Measurements from ENCODE around the gene BTBD9. TPM values are rescaled to one million over a fixed set of nuclear protein-coding genes. Genes with fewer than 3 reads are reported as not detected.

BTBD9 gene
- total RNA-seq, 2 donors from 2014 or later, result 30.1 to 45.8 TPM

DNA sequence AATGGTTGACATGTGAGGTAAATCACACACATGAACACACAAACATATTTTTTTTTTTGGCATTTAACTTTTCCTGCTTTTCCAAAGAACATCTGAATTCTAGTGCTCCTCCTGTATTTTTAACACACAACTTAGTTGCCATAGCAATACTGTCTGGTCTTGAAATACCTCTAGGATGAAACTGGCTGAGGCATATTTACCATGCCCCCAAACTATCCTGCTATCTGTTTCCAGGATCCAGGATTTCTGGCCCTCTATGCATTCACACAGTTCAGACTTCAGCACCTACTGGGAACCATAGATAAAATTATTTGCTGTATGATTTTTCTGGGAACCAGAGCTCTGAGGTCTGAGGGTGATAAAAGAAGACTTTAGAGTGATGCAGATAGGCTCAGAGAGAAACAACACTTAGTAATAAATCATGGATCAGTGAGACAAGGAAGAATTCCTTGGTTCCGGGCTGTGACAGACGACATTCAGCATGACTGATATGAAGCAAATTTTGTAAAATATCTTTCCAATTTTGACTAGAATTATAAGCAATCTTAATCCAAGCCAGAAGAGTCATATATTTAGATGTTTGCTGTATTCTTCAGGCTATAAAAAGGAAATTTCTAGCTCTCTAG lies 359.7 kb downstream of the BTBD9 start:
- DNase-seq (ENCODE audit: low spot score), result no peak
- Histone ChIP-seq H3K4me3 (no peak overlapping the region), H3K36me3 (no peaks in the 10 kb centered on the region), H3K4me1 (ENCODE audit: control insufficient read depth in 1 of 2, low read depth in 2 of 2) (no peaks in the 10 kb centered on the region), H3K9me3 (no peaks in the 10 kb centered on the region), H3K27me3 (replicated peaks; ENCODE audit: insufficient read depth) (no peaks in the 10 kb centered on the region), H3K27ac (no peak overlapping the region)
- TF ChIP-seq, protein P1, sequence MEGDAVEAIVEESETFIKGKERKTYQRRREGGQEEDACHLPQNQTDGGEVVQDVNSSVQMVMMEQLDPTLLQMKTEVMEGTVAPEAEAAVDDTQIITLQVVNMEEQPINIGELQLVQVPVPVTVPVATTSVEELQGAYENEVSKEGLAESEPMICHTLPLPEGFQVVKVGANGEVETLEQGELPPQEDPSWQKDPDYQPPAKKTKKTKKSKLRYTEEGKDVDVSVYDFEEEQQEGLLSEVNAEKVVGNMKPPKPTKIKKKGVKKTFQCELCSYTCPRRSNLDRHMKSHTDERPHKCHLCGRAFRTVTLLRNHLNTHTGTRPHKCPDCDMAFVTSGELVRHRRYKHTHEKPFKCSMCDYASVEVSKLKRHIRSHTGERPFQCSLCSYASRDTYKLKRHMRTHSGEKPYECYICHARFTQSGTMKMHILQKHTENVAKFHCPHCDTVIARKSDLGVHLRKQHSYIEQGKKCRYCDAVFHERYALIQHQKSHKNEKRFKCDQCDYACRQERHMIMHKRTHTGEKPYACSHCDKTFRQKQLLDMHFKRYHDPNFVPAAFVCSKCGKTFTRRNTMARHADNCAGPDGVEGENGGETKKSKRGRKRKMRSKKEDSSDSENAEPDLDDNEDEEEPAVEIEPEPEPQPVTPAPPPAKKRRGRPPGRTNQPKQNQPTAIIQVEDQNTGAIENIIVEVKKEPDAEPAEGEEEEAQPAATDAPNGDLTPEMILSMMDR (IDR thresholded peaks at IDR 0.05), result no peak
- no peak for ATAC-seq (ENCODE audit: insufficient number of reproducible peaks, low FRiP score, low read depth)

DNA sequence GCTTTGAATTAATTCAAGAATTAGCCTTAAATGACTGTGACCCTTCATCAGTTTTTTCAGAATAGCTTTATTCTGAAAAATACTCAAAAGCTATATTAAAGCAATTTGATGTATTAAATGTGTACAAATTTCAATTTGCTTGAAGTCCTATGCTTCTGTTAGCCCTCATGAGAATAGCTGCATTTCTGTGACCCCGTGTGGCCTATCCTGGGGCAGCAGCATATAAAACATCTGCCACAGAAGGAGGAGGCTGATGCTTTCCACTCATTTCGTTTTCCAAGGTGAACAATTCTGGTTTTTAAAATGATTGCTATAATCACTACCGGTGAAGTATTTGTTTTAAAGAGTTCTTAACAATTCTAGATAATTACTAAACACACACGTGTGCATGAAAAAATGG lies 360.3 kb downstream of the BTBD9 start:
- DNase-seq (ENCODE audit: low spot score), result no peak
- Histone ChIP-seq H3K36me3 (no peaks in the 10 kb centered on the region), H3K27me3 (replicated peaks; ENCODE audit: insufficient read depth) (no peaks in the 10 kb centered on the region), H3K9me3 (no peaks in the 10 kb centered on the region), H3K27ac (no peak overlapping the region), H3K4me1 (ENCODE audit: control insufficient read depth in 1 of 2, low read depth in 2 of 2) (no peaks in the 10 kb centered on the region), H3K4me3 (no peak overlapping the region)
- ATAC-seq (ENCODE audit: insufficient number of reproducible peaks, low FRiP score, low read depth), result no peak
- TF ChIP-seq, protein P1 (IDR thresholded peaks at IDR 0.05), result no peak

DNA sequence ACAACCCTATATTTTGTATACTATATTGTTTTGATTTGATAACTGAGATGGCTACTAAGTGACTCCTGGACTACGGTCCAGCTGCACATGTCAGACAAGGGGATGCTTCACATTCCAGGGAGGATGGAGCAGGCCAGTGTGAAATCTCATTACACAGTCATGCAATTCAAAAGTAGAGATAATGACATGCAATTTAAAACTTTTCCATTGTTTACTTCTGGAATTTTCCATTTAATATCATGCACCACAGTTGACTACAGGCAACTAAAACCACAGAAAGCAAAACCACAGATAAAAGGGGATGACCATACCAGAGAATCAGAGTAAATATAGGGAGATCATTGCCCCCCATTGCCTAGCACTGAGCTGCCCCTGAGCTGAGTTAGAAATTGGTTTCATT lies 366.4 kb downstream of the BTBD9 start:
- no peak overlapping the region for H3K4me3 ChIP-seq
- no peaks in the 10 kb centered on the region for H3K36me3 ChIP-seq
- H3K27ac ChIP-seq, result no peak overlapping the region
- no peaks in the 10 kb centered on the region for H3K9me3 ChIP-seq
- ATAC-seq (ENCODE audit: insufficient number of reproducible peaks, low FRiP score, low read depth), result no peak
- TF ChIP-seq, protein P1 (IDR thresholded peaks at IDR 0.05), result no peak
- H3K4me1 ChIP-seq (ENCODE audit: control insufficient read depth in 1 of 2, low read depth in 2 of 2), result peaks cover 3 to 23% of the 10 kb centered on the region in 2 donors
- DNase-seq (ENCODE audit: low spot score), result no peak
- no peaks in the 10 kb centered on the region for H3K27me3 ChIP-seq (replicated peaks; ENCODE audit: insufficient read depth)

DNA sequence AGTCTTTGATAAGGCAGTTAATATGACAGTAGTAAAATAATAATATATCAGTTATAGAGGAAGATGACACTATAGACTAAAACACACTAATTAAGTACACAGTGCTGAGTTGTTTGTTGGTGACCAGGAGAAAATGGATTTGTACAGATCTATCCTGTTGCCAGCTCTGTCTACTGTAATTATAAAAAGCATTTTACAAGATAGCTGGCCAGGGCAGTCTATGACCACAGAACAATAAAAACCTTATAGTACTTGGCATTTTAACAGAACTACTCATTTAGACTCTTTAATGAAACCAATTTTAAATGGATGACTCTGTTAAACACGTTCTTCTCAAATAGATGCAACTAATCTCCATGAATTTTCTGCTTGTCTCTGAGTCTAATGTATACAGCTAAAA lies 367.5 kb downstream of the BTBD9 start:
- no peak for ATAC-seq (ENCODE audit: insufficient number of reproducible peaks, low FRiP score, low read depth)
- H3K27me3 ChIP-seq (replicated peaks; ENCODE audit: insufficient read depth), result no peaks in the 10 kb centered on the region
- DNase-seq (ENCODE audit: low spot score), result no peak
- TF ChIP-seq, protein P1 (IDR thresholded peaks at IDR 0.05), result no peak
- H3K4me1 ChIP-seq (ENCODE audit: control insufficient read depth in 1 of 2, low read depth in 2 of 2), result peaks cover 3 to 23% of the 10 kb centered on the region in 2 donors
- no peak overlapping the region for H3K27ac ChIP-seq
- H3K4me3 ChIP-seq, result no peak overlapping the region
- H3K9me3 ChIP-seq, result no peaks in the 10 kb centered on the region
- no peaks in the 10 kb centered on the region for H3K36me3 ChIP-seq

DNA sequence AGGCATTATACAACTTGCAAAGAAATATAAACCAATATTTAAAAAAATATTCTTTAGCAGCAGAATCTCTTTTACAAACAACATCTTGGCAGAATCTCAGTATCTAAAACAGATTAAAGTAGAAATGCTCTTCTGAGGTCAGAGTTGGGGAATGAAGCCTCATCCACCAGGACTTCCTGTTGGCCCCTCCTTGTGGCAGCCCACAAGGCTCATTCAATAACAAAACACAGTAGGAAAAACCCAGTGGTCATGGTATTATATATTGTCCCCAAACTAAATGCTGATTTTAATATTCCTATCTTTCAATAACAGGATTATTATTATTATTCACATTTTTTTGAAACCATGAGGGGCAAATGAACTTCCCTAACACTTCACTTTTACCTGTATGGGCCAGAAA lies 368.6 kb downstream of the BTBD9 start:
- no peak overlapping the region for H3K4me3 ChIP-seq
- ATAC-seq (ENCODE audit: insufficient number of reproducible peaks, low FRiP score, low read depth) (no peak), DNase-seq (ENCODE audit: low spot score) (no peak)
- H3K36me3 ChIP-seq, result no peaks in the 10 kb centered on the region
- peaks cover 3 to 23% of the 10 kb centered on the region in 2 donors for H3K4me1 ChIP-seq (ENCODE audit: control insufficient read depth in 1 of 2, low read depth in 2 of 2)
- no peaks in the 10 kb centered on the region for H3K9me3 ChIP-seq
- H3K27ac ChIP-seq, result no peak overlapping the region
- TF ChIP-seq, protein P1 (IDR thresholded peaks at IDR 0.05), result no peak
- H3K27me3 ChIP-seq (replicated peaks; ENCODE audit: insufficient read depth), result no peaks in the 10 kb centered on the region

Data from thoracic aorta (tissue), 2 donors.